ENCODE results near the gene MRPL20. TPM values are rescaled to one million over a fixed set of nuclear protein-coding genes. Genes with fewer than 3 reads are reported as not detected.

The MRPL20 gene
- total and polyA plus RNA-seq, 9 of the 15 experiments (the other 6 are each of a cell fraction or from before 2014, with no cell fraction given), result 180 to 671 (median 229) TPM

DNA sequence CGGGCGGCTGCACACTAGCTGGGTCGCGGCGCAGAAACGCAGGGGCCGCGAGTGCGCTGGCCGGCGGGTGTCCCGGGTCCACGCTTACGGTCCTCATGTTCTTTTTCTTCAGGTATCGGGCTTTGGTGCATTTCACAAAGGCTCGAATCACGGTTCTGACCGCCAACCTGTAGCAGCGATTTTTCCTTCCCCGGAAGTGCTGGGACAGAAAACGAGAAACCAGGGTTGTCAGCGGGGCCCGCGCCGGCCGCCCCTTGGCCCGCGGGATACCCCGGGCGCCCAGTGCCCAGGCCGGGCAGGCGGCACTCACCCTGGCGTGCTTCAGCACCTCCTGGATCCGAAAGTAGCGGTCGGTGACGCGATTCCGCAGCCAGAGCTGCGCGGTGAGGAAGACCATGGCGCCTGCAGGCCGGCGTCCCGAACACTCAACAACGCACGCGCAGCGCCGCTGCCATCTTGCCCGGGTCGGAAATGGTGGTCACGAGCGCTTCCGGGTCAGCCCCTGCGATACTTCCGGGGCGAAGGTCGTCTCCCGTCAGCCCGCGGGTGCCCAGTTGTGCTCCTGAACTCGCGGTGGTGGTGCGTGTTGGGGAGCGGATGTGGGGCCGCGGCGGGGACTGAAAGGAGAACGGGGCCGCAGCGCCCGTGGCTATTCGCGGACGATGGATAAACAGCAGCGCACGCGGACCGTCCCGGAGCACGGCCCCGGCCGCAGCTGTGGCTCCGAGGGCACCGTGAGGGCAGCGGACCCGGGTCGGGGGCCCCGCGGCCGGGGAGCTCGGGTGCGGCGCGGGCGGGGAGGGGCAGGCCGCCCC, at the start of gene MRPL20 (continued):
- peak; percentile 51; the same call in 1 of the 2 replicates for TF ChIP-seq SAFB (IDR thresholded peaks at IDR 0.05; ENCODE audit: borderline replicate concordance, low read depth, low read length)
- TF ChIP-seq, protein P1, sequence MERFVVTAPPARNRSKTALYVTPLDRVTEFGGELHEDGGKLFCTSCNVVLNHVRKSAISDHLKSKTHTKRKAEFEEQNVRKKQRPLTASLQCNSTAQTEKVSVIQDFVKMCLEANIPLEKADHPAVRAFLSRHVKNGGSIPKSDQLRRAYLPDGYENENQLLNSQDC (CRISPR knock-in tag; IDR thresholded peaks at IDR 0.05), result no peak
- TF ChIP-seq HNRNPL (IDR thresholded peaks at IDR 0.05; ENCODE audit: low read depth, low read length), result peak; percentile 63; the same call in 1 of the 2 replicates
- peak; percentile 92 for TF ChIP-seq TAF7 (tag; IDR thresholded peaks at IDR 0.05)
- TF ChIP-seq, protein P2, sequence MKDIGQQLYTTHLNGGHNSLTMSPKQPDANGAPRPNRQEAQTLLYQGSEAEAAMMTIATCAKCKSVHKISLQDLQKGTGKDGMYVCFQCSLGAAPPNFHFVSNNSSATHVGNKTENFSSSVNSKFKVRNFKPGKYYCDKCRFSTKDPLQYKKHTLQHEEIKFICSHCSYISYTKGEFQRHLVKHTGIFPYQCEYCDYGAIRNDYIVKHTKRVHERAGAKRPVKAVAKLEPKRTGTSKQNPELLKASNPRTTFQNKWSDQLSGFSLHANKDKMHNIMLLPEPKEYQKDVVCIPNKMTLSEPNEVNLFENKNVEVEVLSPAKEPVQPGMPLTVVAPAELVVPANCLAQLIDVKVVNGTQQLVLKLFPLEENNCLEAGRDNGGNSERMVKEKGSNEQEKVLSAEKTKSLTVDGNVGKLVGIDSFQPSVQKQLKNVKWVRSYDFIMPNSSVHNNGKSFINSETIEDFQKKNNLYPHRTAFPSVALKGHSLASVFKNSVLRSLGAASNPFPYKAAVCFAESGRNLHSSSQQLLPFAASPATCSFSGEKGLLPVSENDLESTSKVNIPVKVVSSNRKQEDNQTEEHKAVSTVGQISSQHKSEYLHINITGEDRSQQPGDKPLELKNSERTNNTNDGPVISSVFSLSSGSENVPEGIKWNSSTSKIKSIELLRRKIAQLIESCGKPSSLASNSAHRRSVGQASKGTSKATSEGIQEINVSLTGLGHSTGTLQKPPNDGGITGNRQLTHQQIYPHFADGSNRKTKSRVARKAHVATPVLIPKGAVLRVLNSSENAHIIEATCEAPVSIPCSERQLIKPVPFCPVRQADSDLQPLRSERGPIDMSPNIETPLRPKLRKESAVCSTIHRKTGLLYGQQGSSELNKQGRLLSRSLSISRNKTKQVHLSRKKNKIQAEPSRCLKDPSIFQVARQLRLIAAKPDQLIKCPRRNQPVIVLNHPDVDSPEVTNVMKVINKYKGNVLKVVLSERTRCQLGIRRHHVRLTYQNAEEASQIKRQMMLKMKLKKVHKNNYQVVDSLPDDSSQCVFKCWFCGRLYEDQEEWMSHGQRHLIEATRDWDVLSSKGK (CRISPR knock-in tag; IDR thresholded peaks at IDR 0.05), result no peak
- TF ChIP-seq STAG1 (CRISPR knock-in tag; IDR thresholded peaks at IDR 0.05; ENCODE audit: borderline replicate concordance), result no peak
- peak in 1 of 2 experiments; percentile 46 for TF ChIP-seq E2F6 (IDR thresholded peaks at IDR 0.05; ENCODE audit: borderline replicate concordance in 1 of 2, extremely low read depth in 1 of 2, insufficient read depth in 1 of 2, insufficient read length in 1 of 2, low read depth in 1 of 2, low read length in 1 of 2, poor library complexity in 1 of 2, severe bottlenecking in 1 of 2)
- 0 out of 2 replicates have a peak, but pooled peaks have one; percentile 3 for TF ChIP-seq CBX5 (IDR thresholded peaks at IDR 0.05; ENCODE audit: borderline replicate concordance, low read depth)
- TF ChIP-seq PHB2 (IDR thresholded peaks at IDR 0.05; ENCODE audit: low read depth), result no peak
- no peak for TF ChIP-seq CBFA2T3 (IDR thresholded peaks at IDR 0.05)
- peak; percentile 99 for TF ChIP-seq EP400 (IDR thresholded peaks at IDR 0.05)
- TF ChIP-seq BCL6 (CRISPR knock-in tag; IDR thresholded peaks at IDR 0.05), result no peak
- no peak for TF ChIP-seq SIRT6 (IDR thresholded peaks at IDR 0.05; ENCODE audit: low read depth, low read length)
